Caki2 (cell line): ENCODE data around the gene SLC6A17. TPM values are rescaled to one million over a fixed set of nuclear protein-coding genes. Genes with fewer than 3 reads are reported as not detected.

Experiments used
- DNase-seq: peaks from one replicate; pipeline ENCODE4 v3.0.0-alpha.2; 2015; ENCODE audit warnings: low read depth
- in situ Hi-C: cut with HindIII; loops from 2 replicates; pipeline ENCODE4 v1.10.0; 2016; ENCODE audit warnings: low sequenced_read_pairs, low pct_unique_long_range_greater_than_20kb, mixed read lengths
- total RNA-seq: library from RNA; depleted of rRNA; stranded (reverse); fragments of >200 nt; shearing (Covaris generic); gene quantifications from 2 replicates; pipeline ENCODE4 v1.2.3, GENCODE V29; 2014; ENCODE audit warnings: low replicate concordance; rRNA removed

SLC6A17 gene
- total RNA-seq, result 1.3 and 3.2 TPM in 2 replicates

DNA sequence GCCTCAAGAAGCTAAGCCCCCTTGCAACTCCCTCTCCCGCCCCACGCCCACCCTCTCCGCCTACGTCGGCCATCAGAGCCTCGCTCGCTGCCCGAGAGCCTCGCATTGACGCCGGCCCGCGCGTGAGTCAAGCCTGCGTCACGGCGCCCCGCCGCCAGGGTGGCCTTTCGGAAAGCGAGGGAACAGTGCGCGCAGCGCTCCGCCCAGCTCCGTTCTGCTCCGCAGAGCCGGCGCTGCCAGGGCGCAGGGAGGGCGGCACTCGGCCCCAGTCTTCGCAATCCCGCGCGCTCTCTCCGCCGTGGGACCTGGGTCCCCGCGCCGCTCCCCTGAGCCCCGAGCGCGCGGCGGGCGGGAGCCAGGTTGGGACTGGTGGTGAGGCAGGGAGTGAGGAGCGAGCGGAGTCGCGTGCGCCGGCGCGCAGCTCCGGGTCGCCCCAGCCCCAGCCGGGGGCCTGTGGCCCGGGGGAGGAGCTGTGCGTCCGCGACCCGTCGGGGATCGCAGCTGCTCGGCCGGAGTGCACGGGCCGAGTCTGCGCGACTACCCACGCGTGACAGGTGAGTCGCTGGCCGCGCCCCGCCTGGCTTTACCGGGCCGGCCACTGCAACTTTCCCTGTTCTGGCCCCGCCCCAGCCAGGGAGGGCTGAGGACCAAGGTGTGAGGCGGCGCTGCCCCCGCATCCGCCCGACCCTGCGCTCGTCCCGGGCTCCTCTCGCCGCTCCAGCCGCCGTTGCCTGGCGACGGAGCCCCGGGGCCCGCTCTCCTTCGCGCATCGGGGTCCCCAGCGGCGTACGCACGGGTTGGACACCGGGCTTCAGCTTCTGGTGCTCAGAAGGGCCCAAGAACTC lies at the start of gene SLC6A17:
SLC6A17 (plus strand) TSS at position 165 of the 845 bp plus-strand sequence. CDS start 16,436 bp downstream, outside the sequence.
- in situ Hi-C loops, result no loop called here

DNA sequence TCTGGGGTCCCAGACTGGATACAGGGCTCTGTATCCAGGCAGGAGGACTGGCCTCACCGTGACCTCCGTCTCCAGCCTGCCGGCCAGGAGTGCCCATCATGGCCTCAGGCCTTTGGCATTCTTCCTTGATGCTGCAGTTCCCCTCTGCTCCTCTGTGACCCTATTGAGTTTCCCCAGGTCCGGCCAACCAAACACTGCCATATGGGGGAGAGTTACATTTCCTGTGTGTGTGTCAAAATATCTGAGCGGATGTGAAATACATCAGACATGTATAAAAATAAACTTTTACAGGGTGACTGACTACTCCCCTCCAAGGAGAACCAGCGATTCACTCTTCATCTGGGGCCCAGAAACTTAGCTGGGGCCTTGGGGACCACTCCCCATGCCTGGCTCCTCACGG lies 48.2 kb upstream of the SLC6A17 start:
- no peak for DNase-seq
- in situ Hi-C loops, result no loop called here

More for the DNA sequence above, at the start of gene SLC6A17:
- DNase-seq, result peak; percentile 66

DNA sequence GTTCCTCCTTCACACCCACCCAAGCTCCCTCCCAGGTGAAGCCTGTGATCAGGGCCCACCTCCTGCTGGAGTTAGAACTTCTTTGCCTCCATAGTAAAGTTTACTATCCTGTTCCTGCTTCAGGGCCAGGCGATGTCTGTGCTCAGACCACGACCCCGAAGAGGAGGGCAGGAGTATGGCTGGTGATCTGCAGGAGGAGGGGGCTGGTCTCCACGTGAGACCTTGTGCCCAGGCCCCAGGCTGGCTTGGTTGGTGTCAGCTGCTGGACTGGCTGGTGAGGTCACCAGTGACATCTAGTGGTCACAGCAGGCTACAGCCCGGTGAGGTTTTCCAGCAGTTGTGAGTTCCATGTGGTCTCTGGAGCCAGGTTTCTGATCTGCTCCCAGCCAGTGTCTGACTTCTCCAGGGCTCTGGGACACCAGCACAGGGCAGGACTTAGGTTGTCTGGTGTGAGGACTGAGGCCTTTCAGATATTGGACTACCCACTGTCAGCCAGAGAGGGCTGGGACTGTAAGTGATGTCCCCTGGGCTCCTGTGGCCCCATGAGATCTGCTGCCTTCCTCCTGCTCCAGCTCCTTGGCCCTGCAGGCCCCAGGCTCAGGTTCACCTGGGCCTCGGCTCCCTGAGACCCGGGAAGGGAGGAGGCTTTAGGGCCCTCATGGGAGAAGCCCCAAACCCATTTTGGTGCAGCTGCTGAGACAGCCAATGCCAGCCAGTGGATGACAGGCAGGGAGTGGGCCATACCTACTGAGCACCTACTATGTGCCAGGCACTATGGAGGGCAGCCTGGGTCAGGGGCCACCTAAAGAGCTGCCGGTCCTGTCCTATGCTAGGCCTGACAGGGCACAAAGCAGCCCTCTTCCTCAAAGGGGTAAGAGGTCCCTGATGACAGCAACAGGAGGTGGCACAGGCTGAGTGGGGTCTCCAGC lies 44.0 kb upstream of the SLC6A17 start:
- peak; percentile 38 for DNase-seq
- in situ Hi-C loops, result no loop called here

DNA sequence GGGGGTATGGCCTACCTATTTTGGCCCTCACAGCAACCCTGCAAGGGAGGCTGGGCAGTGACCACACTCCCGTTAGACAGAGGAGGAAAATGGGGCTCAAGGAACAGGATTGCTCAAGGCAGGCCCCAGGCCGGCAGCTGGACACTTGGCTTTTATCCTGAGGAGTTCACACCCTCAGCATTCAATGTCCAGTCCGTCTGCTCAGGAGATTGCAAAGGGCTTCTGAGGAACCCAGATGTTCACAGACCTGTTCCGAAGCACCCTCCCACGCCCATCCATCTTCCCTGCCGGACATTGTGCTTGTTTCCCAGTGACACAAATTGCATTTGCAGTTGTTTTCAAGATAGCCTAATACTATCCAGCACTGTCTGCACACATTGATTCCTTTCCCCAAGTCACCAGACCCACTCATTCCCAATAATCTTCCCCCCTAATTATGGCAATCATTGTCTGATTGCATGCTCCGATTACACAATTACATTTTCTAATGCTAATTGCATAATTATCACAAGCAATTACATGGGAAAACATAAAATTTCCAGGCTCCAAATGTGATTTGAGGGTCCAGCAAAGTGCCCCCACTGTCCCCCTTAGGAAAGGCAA lies 42.3 kb upstream of the SLC6A17 start:
- no peak for DNase-seq
- in situ Hi-C loops, result no loop called here

DNA sequence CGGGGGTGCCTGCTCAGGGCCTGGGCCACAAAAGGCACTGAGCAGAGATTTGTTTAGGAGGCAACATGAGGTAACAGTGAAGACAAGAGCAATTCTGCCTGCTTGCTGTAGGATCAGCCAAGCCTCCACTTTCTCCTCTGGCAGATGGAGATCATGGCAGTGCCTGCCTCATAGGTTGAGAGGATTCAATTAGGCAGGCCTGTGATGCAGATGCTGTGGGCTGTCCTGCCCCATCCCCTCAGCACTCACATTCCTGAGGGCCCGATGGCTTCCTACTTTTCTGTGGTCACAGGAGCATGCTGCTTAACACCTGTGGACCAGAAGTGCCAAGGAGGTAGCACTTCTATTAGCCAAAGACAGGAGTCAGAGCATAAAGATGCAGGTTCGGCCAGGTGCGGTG lies 39.2 kb upstream of the SLC6A17 start:
- in situ Hi-C loops, result no loop called here
- no peak for DNase-seq

DNA sequence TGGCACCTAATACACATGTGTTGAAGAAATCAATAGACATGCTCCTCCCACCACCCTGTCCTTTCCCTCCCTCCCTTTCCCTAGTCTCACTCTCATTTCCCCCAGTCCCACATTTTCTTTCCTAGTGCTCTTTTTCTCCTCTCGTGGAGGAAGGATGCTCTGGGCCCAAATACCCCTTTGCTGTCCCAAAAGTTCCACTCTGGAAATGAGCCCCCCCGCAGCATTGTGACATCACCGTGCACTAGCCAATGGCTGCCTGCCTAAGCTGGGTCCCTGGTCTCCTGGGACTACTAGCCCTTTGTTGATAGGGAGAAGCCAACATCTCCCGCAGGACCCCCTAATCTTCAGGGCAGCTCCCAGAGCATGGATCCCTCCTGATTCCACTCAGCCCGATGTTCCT lies 38.2 kb upstream of the SLC6A17 start, which contains the start of gene UBL4B:
UBL4B (plus strand) TSS at position 301 of the 400 bp plus-strand sequence; CDS start at position 393, 92 bp downstream.
- in situ Hi-C loops, result no loop called here
- DNase-seq, result no peak

DNA sequence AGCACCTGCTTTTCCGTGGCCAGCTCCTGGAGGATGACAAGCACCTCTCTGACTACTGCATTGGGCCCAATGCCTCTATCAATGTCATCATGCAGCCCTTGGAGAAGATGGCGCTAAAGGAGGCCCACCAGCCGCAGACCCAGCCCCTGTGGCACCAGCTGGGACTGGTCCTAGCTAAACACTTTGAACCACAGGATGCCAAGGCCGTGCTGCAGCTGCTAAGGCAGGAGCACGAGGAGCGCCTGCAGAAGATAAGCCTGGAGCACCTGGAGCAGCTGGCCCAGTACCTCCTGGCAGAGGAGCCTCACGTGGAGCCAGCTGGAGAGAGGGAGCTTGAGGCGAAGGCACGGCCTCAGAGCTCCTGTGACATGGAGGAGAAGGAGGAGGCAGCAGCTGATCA lies 37.6 kb upstream of the SLC6A17 start:
- in situ Hi-C loops, result no loop called here
- no peak for DNase-seq

DNA sequence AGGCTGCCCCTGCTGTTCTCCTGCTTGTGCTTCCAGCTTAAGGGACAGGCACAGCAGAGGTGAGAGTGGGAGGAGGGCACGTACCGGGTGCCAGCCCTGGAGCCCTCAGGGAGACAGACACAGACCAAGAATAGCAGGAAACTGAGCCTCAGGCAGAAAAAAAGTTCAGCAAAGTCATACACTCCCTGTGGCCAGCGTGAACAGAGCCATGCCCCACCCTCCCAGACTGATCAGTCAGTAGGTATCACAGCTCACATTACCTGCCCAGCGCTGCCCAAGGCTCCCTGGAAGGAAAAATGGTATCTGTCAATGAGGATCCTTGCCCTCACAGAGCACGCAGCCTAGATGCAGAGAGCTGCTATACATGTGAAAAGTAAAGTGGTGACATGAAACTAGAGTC lies 36.7 kb upstream of the SLC6A17 start:
- in situ Hi-C loops, result no loop called here
- no peak for DNase-seq

DNA sequence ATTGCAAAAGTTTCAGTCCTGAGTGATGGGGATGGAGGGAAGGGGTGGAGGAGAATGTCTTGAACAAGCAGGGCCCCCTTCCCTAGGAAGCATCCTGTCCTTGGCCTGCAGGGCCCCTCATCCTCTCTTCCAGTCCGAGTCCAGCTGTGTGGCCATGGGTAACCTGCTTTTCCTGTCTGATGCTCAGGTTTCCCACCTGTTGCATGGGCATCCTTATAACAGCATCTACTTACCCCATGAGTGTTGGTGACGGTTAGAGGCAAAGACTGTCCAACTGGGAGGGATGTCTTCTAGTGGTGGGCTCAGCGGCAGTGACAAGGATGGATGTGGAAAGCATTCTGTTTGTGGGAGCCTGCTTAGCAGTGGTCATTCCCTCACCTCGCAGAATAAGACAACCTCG lies 36.1 kb upstream of the SLC6A17 start:
- no peak for DNase-seq
- in situ Hi-C loops, result no loop called here

DNA sequence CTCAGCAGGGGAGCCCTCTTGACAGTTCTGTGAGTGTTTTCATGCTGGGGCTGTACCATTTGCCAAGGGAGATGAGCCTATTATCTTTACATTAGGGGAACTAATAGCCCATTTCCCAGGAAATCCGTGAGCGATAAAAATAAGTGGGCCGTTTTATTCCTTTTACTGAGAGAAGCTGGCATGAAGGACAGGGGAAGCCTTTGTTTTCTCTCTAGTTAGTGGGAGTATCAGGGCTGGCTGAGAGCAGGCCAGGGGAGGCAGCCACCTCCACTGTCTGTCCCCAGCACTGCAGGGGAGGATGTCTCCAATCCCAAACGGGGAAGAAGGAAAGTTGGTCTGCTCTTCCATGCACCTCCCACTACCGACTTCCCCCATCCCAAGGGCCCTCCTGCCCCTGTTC lies 35.5 kb upstream of the SLC6A17 start:
- no peak for DNase-seq
- in situ Hi-C loops, result no loop called here

DNA sequence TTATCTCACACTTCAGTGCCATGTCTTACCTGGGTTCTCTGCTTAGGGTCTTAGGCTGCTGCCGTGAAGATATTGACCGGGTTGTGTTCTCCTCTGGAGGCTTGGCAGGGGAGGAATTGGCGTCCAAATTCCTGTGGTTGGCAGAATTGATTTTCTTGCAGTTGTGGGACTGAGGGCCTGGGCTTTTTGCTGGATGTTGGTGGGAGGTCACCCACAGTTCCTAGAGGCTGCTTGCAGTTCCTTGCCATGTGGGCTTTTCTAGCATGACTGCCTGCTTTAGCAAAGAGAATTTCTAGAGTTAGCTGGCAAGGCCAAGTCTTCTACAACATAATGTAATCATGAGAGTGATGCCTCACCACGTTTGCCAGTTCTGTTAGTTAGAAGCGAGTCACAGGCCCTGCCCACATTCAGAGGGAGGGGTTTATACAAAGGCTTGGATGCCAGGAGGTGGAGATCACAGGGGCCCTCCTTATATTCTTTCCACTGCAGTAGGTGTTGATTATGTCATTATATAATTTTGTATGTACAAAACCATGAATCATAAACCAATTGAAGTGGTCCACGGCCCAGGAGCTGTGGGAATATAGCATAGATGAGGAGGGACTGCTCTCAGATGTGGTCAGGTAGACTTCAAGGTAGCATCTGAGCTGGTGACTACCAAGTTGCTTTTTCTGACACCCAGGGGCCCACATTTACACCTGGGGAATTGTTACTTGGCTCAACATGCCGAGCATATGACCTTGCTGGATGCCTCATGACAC lies 31.5 kb upstream of the SLC6A17 start:
- in situ Hi-C loops, result no loop called here
- DNase-seq, result peak; percentile 4

DNA sequence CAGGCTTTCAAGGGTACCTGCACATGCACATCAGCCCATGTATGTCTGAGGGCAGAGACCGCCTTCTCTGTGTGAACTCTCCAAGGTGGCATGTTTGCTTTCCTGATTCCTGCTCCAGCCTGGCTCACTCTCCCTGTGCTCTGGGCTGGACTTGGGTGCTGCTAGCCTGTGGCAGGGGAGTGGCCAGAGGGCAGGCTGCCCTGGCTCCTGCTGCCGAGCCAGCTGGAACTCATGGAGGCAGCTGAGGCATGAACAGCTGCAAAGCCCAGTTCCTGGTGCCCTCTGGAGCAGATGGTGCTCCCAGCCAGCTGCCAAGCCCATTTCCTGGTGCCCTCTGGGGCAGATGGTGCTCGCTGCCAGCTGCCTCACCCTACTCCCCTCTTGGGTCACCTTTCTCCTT lies 30.5 kb upstream of the SLC6A17 start:
- in situ Hi-C loops, result no loop called here
- no peak for DNase-seq

DNA sequence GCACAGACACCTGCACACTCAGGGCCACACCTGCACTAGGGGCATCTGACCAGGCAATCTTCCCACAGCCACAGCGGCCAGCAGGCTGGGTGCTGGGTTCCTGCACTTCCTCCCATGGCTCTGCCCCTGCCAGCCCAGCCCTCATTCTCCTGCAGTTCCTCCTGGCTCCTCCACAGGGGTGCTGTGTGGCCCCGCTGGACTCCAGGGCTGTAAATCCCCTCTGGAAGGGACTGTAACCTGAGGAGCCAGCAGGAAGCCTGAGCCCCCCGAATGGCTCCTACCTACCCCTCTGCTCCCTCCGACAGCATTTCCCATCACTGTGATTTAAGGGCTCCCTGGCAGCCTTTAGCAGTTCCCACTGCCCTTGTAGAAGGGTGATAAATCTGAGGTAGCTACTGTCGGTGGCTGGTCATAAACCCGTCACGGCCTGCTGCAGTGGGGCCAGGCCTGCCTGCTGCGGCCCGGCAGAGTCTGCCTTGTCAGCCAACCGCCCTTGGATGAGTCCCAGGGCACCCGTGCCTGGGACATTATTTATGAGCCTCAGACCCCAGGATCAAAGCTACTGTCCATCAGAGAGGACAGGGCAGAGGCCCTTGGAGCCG lies 29.2 kb upstream of the SLC6A17 start:
- no peak for DNase-seq
- in situ Hi-C loops, result no loop called here

DNA sequence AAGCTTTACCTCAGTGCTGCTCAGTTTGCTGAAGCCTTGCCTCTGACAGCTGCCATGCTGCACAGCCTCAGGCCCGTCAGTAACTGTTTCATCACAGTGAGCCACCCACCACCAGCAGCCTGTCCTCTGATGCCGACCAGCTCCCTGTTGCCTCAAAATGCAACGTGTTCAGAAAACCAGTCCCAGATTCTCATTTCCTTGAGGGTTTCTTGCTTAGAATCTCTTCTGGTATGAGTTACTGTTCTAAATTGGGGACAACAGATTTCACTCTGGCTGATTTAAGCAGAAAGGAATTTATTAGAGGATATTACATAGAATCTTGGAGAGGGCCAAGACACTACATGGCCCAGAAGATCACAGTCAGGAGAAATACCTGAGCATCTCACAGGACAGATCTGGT lies 27.1 kb upstream of the SLC6A17 start:
- DNase-seq, result no peak

DNA sequence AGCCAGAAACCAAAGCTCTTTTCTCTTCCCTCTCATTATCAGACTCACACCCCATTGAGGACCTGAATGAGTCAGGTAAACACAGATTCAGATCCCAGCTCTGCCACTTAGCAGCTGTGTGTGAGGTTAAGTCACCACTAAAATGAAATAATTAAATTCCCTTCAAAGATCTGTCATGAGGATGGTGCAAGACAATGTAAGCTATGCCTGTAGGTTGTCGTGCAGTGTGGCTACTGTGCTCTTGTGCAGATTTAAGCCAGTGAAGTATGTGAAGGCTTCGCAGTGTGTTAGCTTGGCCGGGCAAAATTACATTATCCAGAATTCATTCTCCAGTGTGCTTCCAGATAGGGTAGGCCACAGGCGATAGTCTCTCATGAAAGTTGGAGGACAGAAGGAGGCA lies 24.5 kb upstream of the SLC6A17 start:
- in situ Hi-C loops, result no loop called here
- DNase-seq, result no peak

More for the DNA sequence above, 27.1 kb upstream of the SLC6A17 start:
- in situ Hi-C loops, result no loop called here

DNA sequence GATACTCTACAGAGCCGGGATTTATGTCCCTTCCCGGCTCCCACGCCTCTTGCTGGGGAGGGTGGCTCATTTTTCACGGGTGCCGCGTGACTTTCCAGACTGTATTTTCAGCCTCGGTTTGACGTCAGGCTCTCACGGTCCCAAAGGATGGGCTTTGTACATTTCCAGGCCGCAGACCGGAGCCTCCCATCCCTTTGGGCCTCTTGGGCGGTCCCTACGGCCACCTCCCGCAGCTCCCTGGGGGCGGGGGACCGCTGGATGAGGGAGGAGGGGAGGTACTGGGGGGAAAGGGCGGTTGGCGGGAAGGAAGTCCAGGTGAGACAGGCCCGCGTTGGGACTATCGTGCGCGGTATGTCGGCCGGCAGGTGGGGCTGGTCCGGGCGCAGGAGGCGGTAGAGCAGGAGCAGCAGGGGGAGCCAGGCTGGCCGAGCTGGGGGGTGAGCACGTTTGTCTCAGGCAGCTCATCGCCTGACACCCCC lies 20.1 kb upstream of the SLC6A17 start:
- no peak for DNase-seq
- in situ Hi-C loops, result no loop called here

DNA sequence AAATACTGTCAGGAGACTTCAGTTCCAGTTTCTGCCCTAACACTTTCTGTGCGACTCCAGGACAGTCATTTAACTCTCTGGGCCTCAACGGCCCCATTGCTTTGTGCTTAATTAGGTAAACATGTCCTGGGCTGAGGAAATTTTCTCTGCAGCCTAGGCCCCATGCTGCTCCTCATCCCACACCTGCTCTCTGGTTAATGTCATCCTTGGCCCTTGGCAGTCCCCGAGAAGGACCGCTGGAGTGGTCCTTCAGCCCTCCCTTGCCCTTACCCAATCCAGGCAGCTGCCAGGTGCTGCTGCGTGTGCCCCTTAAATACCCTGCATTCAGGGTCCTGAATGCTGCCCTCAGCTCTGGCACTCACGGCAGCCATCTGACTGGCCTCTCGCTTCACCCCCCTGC lies 19.3 kb upstream of the SLC6A17 start:
- DNase-seq, result no peak
- in situ Hi-C loops, result no loop called here
